Middle frontal gyrus (tissue), 1 donor: ENCODE results near the gene DGCR2.
"Not testable (repeated sequence)": the region's sequence is repeated elsewhere in the genome, so short reads cannot be mapped to it uniquely, and the experiment has no call there.

ENCODE experiments used
- DNase-seq: peaks from one replicate; pipeline ENCODE4 v3.0.0-alpha.2; 2015; ENCODE audit warnings: low spot score; ENCODE audit errors: extremely low spot score

DGCR2 gene

GRCh38 chr22:19084126-19084525, 38.1 kb downstream of the DGCR2 start:
- DNase-seq: not testable (repeated sequence)

GRCh38 chr22:19082793-19083192, 39.4 kb downstream of the DGCR2 start:
- DNase-seq: no peak

- no peak for DNase-seq
Measured at GRCh38 chr22:19082101-19082500, 40.1 kb downstream of the DGCR2 start.

- no peak for DNase-seq
Measured at GRCh38 chr22:19081351-19081750, 40.9 kb downstream of the DGCR2 start.

GRCh38 chr22:19080853-19081252, 41.4 kb downstream of the DGCR2 start:
- no peak for DNase-seq

- DNase-seq: no peak
Measured at GRCh38 chr22:19079691-19080090, 42.5 kb downstream of the DGCR2 start.

GRCh38 chr22:19075404-19075803, 46.8 kb downstream of the DGCR2 start:
- DNase-seq: no peak

GRCh38 chr22:19072853-19073252, 49.4 kb downstream of the DGCR2 start:
- DNase-seq: not testable (repeated sequence)

- DNase-seq: no peak
Measured at GRCh38 chr22:19070397-19071169, 51.6 kb downstream of the DGCR2 start.

GRCh38 chr22:19069451-19069850, 52.8 kb downstream of the DGCR2 start:
- no peak for DNase-seq

- no peak for DNase-seq
Measured at GRCh38 chr22:19068784-19069271, 53.4 kb downstream of the DGCR2 start.

- no peak for DNase-seq
Measured at GRCh38 chr22:19067696-19068348, 54.4 kb downstream of the DGCR2 start.

- no peak for DNase-seq
Measured at GRCh38 chr22:19066531-19067271, 55.5 kb downstream of the DGCR2 start.

GRCh38 chr22:19065929-19066328, 56.3 kb downstream of the DGCR2 start:
- DNase-seq: no peak

- DNase-seq: no peak
Measured at GRCh38 chr22:19065298-19065859, 56.8 kb downstream of the DGCR2 start.

- DNase-seq: no peak
Measured at GRCh38 chr22:19064354-19065054, 57.7 kb downstream of the DGCR2 start.

GRCh38 chr22:19063581-19064353, 58.4 kb downstream of the DGCR2 start:
- no peak for DNase-seq

GRCh38 chr22:19062943-19063308, 59.3 kb downstream of the DGCR2 start:
- no peak for DNase-seq

- no peak for DNase-seq
Measured at GRCh38 chr22:19062139-19062942, 59.9 kb downstream of the DGCR2 start.
